Measurements from ENCODE around the gene MYOF.

DNA sequence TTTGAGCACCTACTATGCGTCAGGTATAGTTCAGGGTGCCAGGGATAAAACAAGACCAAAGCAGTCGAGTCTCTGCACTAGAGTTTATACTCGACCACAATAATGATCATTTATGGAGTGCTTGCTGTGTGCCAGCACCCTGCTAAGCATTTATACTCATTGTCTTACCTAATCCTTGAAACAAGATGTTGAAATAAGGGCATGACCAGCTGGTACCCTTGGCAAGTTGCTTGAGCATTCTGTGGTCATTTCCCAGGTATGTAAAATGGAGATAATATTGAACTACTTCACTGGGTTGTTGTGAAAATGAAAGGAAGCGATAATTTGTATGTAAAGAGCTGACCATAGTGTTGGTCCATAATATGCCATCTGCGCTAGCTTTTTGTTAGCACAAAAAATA is 223.0 kb downstream of the MYOF start:
- no peak for TF ChIP-seq POLR2A (IDR thresholded peaks at IDR 0.05)
- TF ChIP-seq, protein P1, sequence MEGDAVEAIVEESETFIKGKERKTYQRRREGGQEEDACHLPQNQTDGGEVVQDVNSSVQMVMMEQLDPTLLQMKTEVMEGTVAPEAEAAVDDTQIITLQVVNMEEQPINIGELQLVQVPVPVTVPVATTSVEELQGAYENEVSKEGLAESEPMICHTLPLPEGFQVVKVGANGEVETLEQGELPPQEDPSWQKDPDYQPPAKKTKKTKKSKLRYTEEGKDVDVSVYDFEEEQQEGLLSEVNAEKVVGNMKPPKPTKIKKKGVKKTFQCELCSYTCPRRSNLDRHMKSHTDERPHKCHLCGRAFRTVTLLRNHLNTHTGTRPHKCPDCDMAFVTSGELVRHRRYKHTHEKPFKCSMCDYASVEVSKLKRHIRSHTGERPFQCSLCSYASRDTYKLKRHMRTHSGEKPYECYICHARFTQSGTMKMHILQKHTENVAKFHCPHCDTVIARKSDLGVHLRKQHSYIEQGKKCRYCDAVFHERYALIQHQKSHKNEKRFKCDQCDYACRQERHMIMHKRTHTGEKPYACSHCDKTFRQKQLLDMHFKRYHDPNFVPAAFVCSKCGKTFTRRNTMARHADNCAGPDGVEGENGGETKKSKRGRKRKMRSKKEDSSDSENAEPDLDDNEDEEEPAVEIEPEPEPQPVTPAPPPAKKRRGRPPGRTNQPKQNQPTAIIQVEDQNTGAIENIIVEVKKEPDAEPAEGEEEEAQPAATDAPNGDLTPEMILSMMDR (IDR thresholded peaks at IDR 0.05 in 4 of 5, conservative IDR thresholded peaks at IDR 0.05 in 1 of 5): no peak
